GM03348 (cell line): Measurements from ENCODE around the gene MOCS2.

ENCODE experiments used
- DNase-seq: peaks from one replicate; pipeline ENCODE4 v3.0.0; 2012; ENCODE audit warnings: low spot score

MOCS2 gene

GRCh38 chr5:53048248-53048647 is 61.3 kb downstream of the MOCS2 start:
- DNase-seq: no peak
